Fibroblast of pulmonary artery (primary cell): ENCODE measurements around the gene INSR.

Experiments used
- DNase-seq: peaks from one replicate; pipeline ENCODE4 v3.0.0-alpha.2; 2010; ENCODE audit warnings: low read depth
- H3K4me3 ChIP-seq: replicated peaks from 2 replicates; pipeline ENCODE4 v1.5.1; 2011; ENCODE audit warnings: low read depth, mild to moderate bottlenecking, control low read depth, low read length, moderate library complexity
- CTCF ChIP-seq: IDR thresholded peaks from 2 replicates; pipeline ENCODE4 v1.5.1; 2011; ENCODE audit warnings: mild to moderate bottlenecking, control low read depth, low read length, inconsistent platforms; ENCODE audit errors: missing control alignments

Gene INSR

GRCh38 chr19:7293762-7294557 is at the start of gene INSR:
Gene INSR, minus strand, starts transcription at chr19:7294414. Its CDS starts 523 bp downstream, at chr19:7293891.
- no peak for TF ChIP-seq CTCF
- H3K4me3 ChIP-seq: peak within 1 kb of the TSS; percentile 67

GRCh38 chr19:7342143-7342542 is 47.9 kb upstream of the INSR start:
- H3K4me3 ChIP-seq: no peak overlapping the region
- TF ChIP-seq CTCF: no peak
- DNase-seq: no peak

More at GRCh38 chr19:7293762-7294557, at the start of gene INSR:
- DNase-seq: peak; percentile 90

DNA sequence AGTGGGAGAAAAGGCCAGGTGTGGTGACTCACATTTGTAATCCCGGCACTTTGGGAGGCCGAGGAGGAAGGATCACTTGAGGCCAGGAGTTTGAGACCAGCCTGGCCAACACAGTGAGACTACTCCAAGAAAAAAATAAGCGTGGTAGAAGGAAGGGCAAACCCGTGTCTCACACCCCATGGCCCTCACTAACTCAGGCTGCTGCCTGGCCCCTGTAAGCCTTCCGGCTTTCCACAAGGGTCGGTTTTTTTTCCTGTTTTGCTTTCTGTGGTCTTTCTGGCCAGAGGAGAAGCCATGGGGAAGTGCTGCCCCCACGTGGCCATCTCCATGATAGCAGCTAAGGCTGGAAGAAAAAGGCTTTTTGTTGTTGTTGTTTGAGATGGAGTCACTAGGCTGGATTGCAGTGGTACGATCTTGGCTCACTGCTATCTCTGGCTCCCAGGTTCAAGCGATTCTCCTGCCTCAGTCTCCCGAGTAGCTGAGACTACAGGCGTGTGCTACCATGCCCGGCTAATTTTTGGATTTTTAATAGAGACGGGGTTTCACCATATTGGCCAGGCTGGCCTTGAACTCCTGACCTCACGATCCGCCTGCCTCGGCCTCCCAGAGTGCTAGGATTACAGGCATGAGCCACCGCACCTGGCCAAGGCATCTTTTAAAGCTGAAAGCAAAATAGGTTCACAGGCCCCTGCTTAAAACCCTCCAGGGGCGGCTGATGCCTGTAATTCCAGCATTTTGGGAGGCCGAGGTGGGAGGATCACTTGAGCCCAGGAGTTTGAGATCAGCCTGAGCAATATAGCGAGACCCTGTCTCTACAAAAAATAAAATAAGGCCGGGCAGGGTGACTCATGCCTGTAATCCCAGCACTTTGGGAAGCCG is 47.0 kb upstream of the INSR start:
- DNase-seq: peak; percentile 84
- no peak overlapping the region for H3K4me3 ChIP-seq
- peak; percentile 89 for TF ChIP-seq CTCF

DNA sequence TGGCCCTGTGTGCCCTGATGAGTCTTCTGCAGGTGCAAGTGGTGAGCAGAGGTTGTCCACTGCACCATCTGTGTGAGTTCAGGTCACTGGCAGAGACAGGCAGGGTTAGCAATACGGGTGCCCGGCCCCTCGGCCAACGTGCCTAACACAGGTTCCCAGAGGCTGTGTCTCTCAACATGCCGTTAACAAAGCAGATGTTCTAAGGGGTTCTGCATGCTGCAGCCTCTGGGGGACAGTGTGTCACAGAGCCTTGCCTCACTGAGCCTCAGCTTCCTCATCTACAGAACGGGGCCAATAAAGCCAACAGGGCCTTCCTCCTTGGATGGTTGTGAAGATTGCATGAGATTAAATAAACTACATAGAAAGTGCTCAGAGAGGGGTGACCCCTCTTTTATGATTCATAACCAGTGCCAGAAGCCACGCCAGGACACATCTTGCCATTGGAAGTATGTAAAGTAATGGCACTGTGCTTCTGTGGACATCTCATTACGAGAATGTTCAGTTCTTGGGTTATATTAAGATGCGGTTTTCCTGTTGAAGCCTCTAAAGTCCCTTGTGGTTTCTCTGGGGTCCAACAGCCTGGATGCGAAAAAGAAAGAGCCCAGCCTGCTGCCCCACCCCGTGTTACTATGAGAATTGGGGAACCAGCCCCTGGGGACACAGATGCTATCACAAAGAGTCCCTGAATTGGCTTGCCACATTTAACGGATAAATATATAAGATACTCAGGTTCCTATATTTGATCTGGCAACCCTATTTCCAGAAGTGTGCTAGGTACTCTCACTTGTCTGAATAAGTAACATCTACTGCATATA is 43.4 kb upstream of the INSR start:
- H3K4me3 ChIP-seq: no peak overlapping the region
- no peak for TF ChIP-seq CTCF
- no peak for DNase-seq

- no peak for TF ChIP-seq CTCF
- no peak overlapping the region for H3K4me3 ChIP-seq
- no peak for DNase-seq
Measured at GRCh38 chr19:7336321-7336973, 42.2 kb upstream of the INSR start.
